ENCODE measurements around the gene NFIA.

GRCh38 chr1:61276246-61276645, 193.9 kb downstream of the NFIA start:
- TF ChIP-seq POLR2AphosphoS5 (IDR thresholded peaks at IDR 0.05; ENCODE audit: borderline replicate concordance, low read depth, low read length) (no peak), EZH2 (IDR thresholded peaks at IDR 0.05) (no peak)
